Measurements from ENCODE around the gene PTPN14.

PTPN14 gene

DNA sequence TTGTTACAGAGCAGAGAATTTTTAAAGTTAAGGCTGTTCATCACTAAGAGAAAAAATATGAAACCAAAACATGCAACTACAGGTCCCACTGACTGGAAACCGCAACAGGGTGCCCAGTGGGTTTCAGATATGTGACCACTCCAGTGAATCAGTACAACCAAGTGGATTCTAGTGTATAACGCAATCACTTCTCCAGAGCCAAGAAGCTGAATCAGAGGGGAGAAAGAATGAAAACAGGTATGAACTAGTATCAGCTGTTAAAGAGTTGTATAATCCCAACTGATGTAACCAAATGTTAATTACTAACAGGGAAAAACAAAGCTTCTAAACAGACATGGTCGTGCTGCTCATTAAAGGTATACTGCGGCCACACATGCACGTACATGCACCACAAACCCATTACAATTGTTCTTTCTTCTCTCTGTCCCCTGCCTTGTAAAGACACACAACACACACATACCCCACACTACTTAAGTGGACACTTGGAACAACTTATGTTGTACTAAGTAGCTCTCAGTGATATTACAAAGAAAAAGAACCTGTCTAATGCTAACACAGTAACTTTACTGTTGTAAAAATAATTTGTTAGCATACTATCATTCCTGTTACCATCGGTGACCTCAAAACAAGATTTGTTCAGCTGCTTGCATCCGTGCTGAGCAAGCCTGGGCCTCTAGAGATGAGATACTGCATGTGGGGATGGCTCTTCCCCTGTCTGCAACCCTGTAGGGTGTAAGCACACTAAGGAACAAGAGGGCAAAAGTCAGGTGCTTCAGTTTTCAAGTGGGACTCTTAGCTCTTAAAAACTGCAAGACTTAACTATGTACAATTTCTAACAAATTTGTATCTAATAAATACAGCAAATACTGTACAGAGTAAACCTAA lies 74.2 kb downstream of the PTPN14 start:
- H3K36me3 Mint-ChIP-seq (ENCODE audit: low read depth) = no peaks in the 10 kb centered on the region
- peak overlapping the region; percentile 37 to 61 (median 57) for H3K27ac Mint-ChIP-seq
- no peak for TF ChIP-seq CTCF (IDR thresholded peaks at IDR 0.05; ENCODE audit: unreplicated experiment in 3 of 3)
- H3K4me3 Mint-ChIP-seq = no peak overlapping the region
- H3K9me3 Mint-ChIP-seq = no peaks in the 10 kb centered on the region
- peaks cover 4% of the 10 kb centered on the region for H3K27me3 Mint-ChIP-seq (ENCODE audit: low read depth)
- peaks cover 18% of the 10 kb centered on the region for H3K4me1 Mint-ChIP-seq

GRCh38 chr1:214476229-214476985 lies 75.0 kb downstream of the PTPN14 start:
- H3K27ac Mint-ChIP-seq = peak overlapping the region; percentile 37 to 61 (median 57)

DNA sequence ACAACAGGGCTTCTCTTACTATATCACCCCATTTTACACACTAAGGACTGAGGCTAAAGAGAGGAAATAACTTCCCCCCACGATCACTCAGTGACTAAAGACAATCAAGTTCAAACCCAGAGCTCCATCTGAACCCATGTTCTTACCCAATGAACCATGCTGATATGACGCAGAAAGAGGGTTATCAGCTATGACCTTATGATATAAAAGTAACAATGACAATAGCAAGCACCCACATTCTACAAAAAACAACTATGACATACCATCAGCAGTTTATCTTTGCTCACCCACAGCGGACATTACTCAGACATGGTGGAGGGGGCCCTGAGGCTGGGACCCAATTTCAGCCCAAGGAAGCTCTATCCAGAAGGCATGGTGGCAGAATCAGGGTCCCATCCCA lies 75.7 kb downstream of the PTPN14 start:
- H3K27me3 Mint-ChIP-seq (ENCODE audit: low read depth) = peaks cover 4% of the 10 kb centered on the region
- H3K36me3 Mint-ChIP-seq (ENCODE audit: low read depth) = no peaks in the 10 kb centered on the region
- H3K4me1 Mint-ChIP-seq = peaks cover 18% of the 10 kb centered on the region
- no peak overlapping the region for H3K4me3 Mint-ChIP-seq
- no peak for TF ChIP-seq CTCF (IDR thresholded peaks at IDR 0.05; ENCODE audit: unreplicated experiment in 3 of 3)
- H3K9me3 Mint-ChIP-seq = no peaks in the 10 kb centered on the region
- H3K27ac Mint-ChIP-seq = peak overlapping the region in 1 of 3 experiments; percentile 10

More at GRCh38 chr1:214476229-214476985, 75.0 kb downstream of the PTPN14 start:
- H3K36me3 Mint-ChIP-seq (ENCODE audit: low read depth) = no peaks in the 10 kb centered on the region
- no peaks in the 10 kb centered on the region for H3K9me3 Mint-ChIP-seq
- peaks cover 18% of the 10 kb centered on the region for H3K4me1 Mint-ChIP-seq
- no peak overlapping the region for H3K4me3 Mint-ChIP-seq
- H3K27me3 Mint-ChIP-seq (ENCODE audit: low read depth) = peaks cover 4% of the 10 kb centered on the region
- no peak for TF ChIP-seq CTCF (IDR thresholded peaks at IDR 0.05; ENCODE audit: unreplicated experiment in 3 of 3)

DNA sequence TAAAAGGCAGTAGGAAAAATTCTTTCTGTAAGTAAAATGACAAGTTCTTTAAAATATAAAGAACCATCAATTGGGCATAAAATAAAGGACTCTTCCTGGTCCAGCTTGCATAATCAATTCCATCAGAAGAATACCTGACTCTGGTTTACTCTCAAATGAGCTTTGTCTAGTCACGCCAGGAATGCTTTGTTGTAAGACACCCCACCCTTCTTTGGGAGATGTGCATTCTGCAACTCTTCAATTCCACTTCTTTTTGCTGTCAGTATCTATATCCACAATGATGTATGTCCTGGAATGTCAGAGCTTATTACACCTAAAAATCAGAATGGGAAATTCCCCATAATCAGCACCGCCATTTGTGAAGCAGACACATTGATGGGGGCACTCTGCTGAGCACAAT lies 76.1 kb downstream of the PTPN14 start:
- Mint-ChIP-seq H3K36me3 (ENCODE audit: low read depth) (no peaks in the 10 kb centered on the region), H3K9me3 (no peaks in the 10 kb centered on the region), H3K27me3 (ENCODE audit: low read depth) (peaks cover 4% of the 10 kb centered on the region), H3K4me1 (peaks cover 18% of the 10 kb centered on the region), H3K4me3 (no peak overlapping the region), H3K27ac (peak overlapping the region in 1 of 3 experiments; percentile 10)
- TF ChIP-seq CTCF (IDR thresholded peaks at IDR 0.05; ENCODE audit: unreplicated experiment in 3 of 3) = no peak

DNA sequence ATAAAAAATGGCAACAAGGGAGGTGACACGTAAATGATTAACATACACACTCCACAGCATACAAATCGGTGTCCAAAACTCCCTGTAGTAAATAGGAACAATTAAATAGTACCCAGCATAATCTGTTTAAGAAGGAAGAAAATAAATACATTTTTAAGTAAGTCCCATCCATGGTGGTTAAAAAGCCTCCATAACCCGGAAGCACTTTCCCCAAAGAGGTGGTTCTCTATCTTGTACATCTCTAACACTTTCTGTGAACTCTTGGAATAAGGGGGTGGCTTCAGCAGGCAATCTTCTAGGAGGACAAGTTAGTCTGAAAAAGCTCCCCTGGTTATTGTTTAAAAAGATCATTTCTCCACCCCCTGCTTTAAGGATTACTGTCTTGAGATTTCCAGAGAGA lies 76.9 kb downstream of the PTPN14 start:
- H3K27me3 Mint-ChIP-seq (ENCODE audit: low read depth) = peaks cover 4% of the 10 kb centered on the region
- no peak for TF ChIP-seq CTCF (IDR thresholded peaks at IDR 0.05; ENCODE audit: unreplicated experiment in 3 of 3)
- H3K9me3 Mint-ChIP-seq = no peaks in the 10 kb centered on the region
- H3K36me3 Mint-ChIP-seq (ENCODE audit: low read depth) = no peaks in the 10 kb centered on the region
- H3K27ac Mint-ChIP-seq = peak overlapping the region in 1 of 3 experiments; percentile 66
- H3K4me3 Mint-ChIP-seq = no peak overlapping the region
- peaks cover 18% of the 10 kb centered on the region for H3K4me1 Mint-ChIP-seq

Measured in nephron (organoid).